Keratinocyte (primary cell): ENCODE measurements around the gene CFAP46. TPM values are rescaled to one million over a fixed set of nuclear protein-coding genes. Genes with fewer than 3 reads are reported as not detected.

Experiments
- DNase-seq: peaks from one replicate; pipeline ENCODE4 v3.0.0-alpha.2; 2011; ENCODE audit warnings: low read depth, missing footprints, low spot score
- FAIRE-seq: peaks from 2 replicates; lab custom pipeline; 2011; peaks lifted over from hg19 to GRCh38; lab: Jason Lieb, UNC
- H2AFZ ChIP-seq: 2 replicates; pipeline ENCODE4 v1.6.0; 2012; ENCODE audit warnings: low read length, control low read depth, inconsistent platforms; ENCODE audit not compliant: control insufficient read depth
- H3K27ac ChIP-seq: 2 replicates; pipeline ENCODE4 v1.5.1; 2011; ENCODE audit warnings: low read length; ENCODE audit not compliant: control insufficient read depth, insufficient read depth
- H3K27me3 ChIP-seq: 3 replicates; pipeline ENCODE4 v1.6.0; 2011; ENCODE audit warnings: low read length; ENCODE audit not compliant: control insufficient read depth, insufficient read depth; ENCODE audit errors: extremely low read depth
- H3K36me3 ChIP-seq, 2 experiments: 2 replicates in 1 of 2; 3 replicates in 1 of 2; pipeline ENCODE4 v1.5.1; 2011; ENCODE audit warnings: low read length in 2 of 2, mild to moderate bottlenecking in 1 of 2; ENCODE audit not compliant: control insufficient read depth in 2 of 2, insufficient read depth in 2 of 2; ENCODE audit errors: extremely low read depth in 1 of 2
- H3K4me1 ChIP-seq: 3 replicates; pipeline ENCODE4 v1.5.1; 2011; ENCODE audit warnings: low read length; ENCODE audit not compliant: control insufficient read depth, insufficient read depth; ENCODE audit errors: extremely low read depth
- H3K4me2 ChIP-seq: 3 replicates; pipeline ENCODE4 v1.6.0; 2011; ENCODE audit warnings: low read depth, low read length; ENCODE audit not compliant: control insufficient read depth, insufficient read depth; ENCODE audit errors: extremely low read depth
- H3K4me3 ChIP-seq, 3 experiments: fragments of 200-600 bp in 1 of 3; sonication (generic) in 1 of 3; 2 replicates in 2 of 3; 3 replicates in 1 of 3; pipeline ENCODE4 v1.5.1; 2011 to 2016; ENCODE audit warnings: low read length in 3 of 3, mild to moderate bottlenecking in 3 of 3, control low read depth in 2 of 3, inconsistent platforms in 1 of 3, low read depth in 1 of 3, mixed read lengths in 1 of 3, mixed run types in 1 of 3, moderate library complexity in 1 of 3; ENCODE audit not compliant: control insufficient read depth in 2 of 3, insufficient read depth in 2 of 3; ENCODE audit errors: extremely low read depth in 1 of 3
- H3K79me2 ChIP-seq: 2 replicates; pipeline ENCODE4 v1.6.0; 2012; ENCODE audit warnings: low read length; ENCODE audit not compliant: control insufficient read depth, insufficient read depth
- H3K9ac ChIP-seq: 3 replicates; pipeline ENCODE4 v1.6.0; 2011; ENCODE audit warnings: low read length; ENCODE audit not compliant: control insufficient read depth, insufficient read depth; ENCODE audit errors: extremely low read depth
- H3K9me1 ChIP-seq: 3 replicates; pipeline ENCODE4 v1.6.0; 2011; ENCODE audit warnings: low read length; ENCODE audit not compliant: control insufficient read depth, insufficient read depth; ENCODE audit errors: extremely low read depth
- H3K9me3 ChIP-seq: 2 replicates; pipeline ENCODE4 v1.5.1; 2012; ENCODE audit warnings: low read depth, low read length; ENCODE audit not compliant: control insufficient read depth
- H4K20me1 ChIP-seq: 3 replicates; pipeline ENCODE4 v1.6.0; 2011; ENCODE audit warnings: low read length; ENCODE audit not compliant: control insufficient read depth, insufficient read depth; ENCODE audit errors: extremely low read depth
- CTCF ChIP-seq, 3 experiments: IDR thresholded peaks in 1 of 3; conservative IDR thresholded peaks in 1 of 3; optimal IDR thresholded peaks in 1 of 3; 2 replicates in 2 of 3; 3 replicates in 1 of 3; pipeline versions ENCODE3 to v1.5.1; 2011; ENCODE audit warnings: low read length in 3 of 3, mild to moderate bottlenecking in 3 of 3, moderate library complexity in 2 of 3, control low read depth in 1 of 3, inconsistent platforms in 1 of 3; ENCODE audit not compliant: insufficient read depth in 2 of 3; ENCODE audit errors: extremely low read depth in 1 of 3
- EZH2 ChIP-seq: IDR thresholded peaks from one replicate; pipeline ENCODE4 v1.6.1; 2012; ENCODE audit warnings: inconsistent platforms, mild to moderate bottlenecking, low read length, moderate library complexity
- dilution Hi-C: fragments of 300-500 bp; cut with MboI; formaldehyde crosslinking; loops from one replicate; pipeline ENCODE4 v1.7.0; 2020; ENCODE audit warnings: low sequenced_read_pairs; ENCODE audit not compliant: extremely low pct_ligation_motif_present
- polyA plus RNA-seq, 5 experiments: library from polyadenylated mRNA; depleted of rRNA in 3 of 5; stranded (reverse) in 3 of 5; stranded (forward) in 1 of 5; unstranded in 1 of 5; fragments of >200 nt; gene quantifications; 1 replicate in 1 of 5; 2 replicates in 3 of 5; 3 replicates in 1 of 5; pipeline versions ENCODE4 v1.2.1 to v1.2.3, GENCODE V29; 2011 to 2012; ENCODE audit warnings: missing spikeins in 2 of 5, low read depth in 1 of 5, low replicate concordance in 1 of 5

CFAP46 gene
- polyA plus RNA-seq, 1 donor (not counting 4 experiments of a cell fraction or from before 2014, with no cell fraction given) = 1.00 TPM

GRCh38 chr10:132846631-132847415, 95.5 kb downstream of the CFAP46 start:
- Histone ChIP-seq H4K20me1 (no peaks in the 10 kb centered on the region), H3K79me2 (no peaks in the 10 kb centered on the region), H3K36me3 (no peaks in the 10 kb centered on the region), H3K27me3 (no peaks in the 10 kb centered on the region), H2AFZ (no peak overlapping the region), H3K4me3 (no peak overlapping the region), H3K4me2 (no peak overlapping the region), H3K4me1 (no peaks in the 10 kb centered on the region), H3K27ac (no peak overlapping the region), H3K9me1 (no peaks in the 10 kb centered on the region), H3K9me3 (peaks cover 16% of the 10 kb centered on the region), H3K9ac (no peak overlapping the region)
- no peak for FAIRE-seq
- TF ChIP-seq EZH2 = no peak
- no peak for TF ChIP-seq CTCF (optimal IDR thresholded peaks at IDR 0.05 in 1 of 3, IDR thresholded peaks at IDR 0.05 in 1 of 3, conservative IDR thresholded peaks at IDR 0.05 in 1 of 3; ENCODE audit: extremely low read depth in 1 of 3, insufficient read depth in 2 of 3, low read length in 3 of 3)
- no peak for DNase-seq
- dilution Hi-C loops = no loop called here

GRCh38 chr10:132845780-132846595, 96.4 kb downstream of the CFAP46 start:
- dilution Hi-C loops = no loop called here
- H3K79me2 ChIP-seq = no peaks in the 10 kb centered on the region
- H3K9ac ChIP-seq = no peak overlapping the region
- H3K4me1 ChIP-seq = no peaks in the 10 kb centered on the region
- H3K27me3 ChIP-seq = no peaks in the 10 kb centered on the region
- H3K9me1 ChIP-seq = no peaks in the 10 kb centered on the region
- peaks cover 20% of the 10 kb centered on the region for H3K9me3 ChIP-seq
- FAIRE-seq (no peak), DNase-seq (no peak)
- no peak overlapping the region for H2AFZ ChIP-seq
- no peak overlapping the region for H3K4me3 ChIP-seq
- no peaks in the 10 kb centered on the region for H4K20me1 ChIP-seq
- no peak overlapping the region for H3K4me2 ChIP-seq
- no peaks in the 10 kb centered on the region for H3K36me3 ChIP-seq
- H3K27ac ChIP-seq = no peak overlapping the region
- TF ChIP-seq EZH2 (no peak), CTCF (optimal IDR thresholded peaks at IDR 0.05 in 1 of 3, IDR thresholded peaks at IDR 0.05 in 1 of 3, conservative IDR thresholded peaks at IDR 0.05 in 1 of 3; ENCODE audit: extremely low read depth in 1 of 3, insufficient read depth in 2 of 3, low read length in 3 of 3) (no peak)
